ENCODE measurements around the gene AP1AR. TPM values are rescaled to one million over a fixed set of nuclear protein-coding genes. Genes with fewer than 3 reads are reported as not detected.
"Not testable (repeated sequence)": the region's sequence is repeated elsewhere in the genome, so short reads cannot be mapped to it uniquely, and the experiment has no call there.

Gene AP1AR
- total RNA-seq, 6 experiments from 2014 or later: 9.2 to 13.8 (median 11.1) TPM

DNA sequence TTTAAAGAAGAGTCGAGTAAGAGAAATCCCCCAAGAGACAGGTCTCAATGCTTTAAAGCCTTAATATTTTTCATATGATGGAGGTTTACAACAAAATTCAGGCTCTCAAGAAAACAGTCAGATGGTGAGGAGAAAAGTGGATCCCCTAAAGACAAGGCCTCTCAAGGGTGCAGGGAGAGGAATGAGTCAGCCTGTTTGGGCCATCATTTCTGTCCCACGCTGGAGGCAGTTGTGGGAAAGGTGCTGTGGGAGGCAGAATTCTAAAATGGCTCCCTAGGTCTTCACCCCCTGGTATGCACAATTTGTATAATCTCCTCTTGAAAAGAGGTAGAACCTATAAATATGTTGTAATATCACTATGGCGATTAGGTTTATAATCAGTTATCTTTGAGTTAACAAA is 58.8 kb downstream of the AP1AR start:
- no peak overlapping the region for H3K4me3 ChIP-seq
- DNase-seq: no peak
- TF ChIP-seq, protein P1, sequence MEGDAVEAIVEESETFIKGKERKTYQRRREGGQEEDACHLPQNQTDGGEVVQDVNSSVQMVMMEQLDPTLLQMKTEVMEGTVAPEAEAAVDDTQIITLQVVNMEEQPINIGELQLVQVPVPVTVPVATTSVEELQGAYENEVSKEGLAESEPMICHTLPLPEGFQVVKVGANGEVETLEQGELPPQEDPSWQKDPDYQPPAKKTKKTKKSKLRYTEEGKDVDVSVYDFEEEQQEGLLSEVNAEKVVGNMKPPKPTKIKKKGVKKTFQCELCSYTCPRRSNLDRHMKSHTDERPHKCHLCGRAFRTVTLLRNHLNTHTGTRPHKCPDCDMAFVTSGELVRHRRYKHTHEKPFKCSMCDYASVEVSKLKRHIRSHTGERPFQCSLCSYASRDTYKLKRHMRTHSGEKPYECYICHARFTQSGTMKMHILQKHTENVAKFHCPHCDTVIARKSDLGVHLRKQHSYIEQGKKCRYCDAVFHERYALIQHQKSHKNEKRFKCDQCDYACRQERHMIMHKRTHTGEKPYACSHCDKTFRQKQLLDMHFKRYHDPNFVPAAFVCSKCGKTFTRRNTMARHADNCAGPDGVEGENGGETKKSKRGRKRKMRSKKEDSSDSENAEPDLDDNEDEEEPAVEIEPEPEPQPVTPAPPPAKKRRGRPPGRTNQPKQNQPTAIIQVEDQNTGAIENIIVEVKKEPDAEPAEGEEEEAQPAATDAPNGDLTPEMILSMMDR (IDR thresholded peaks at IDR 0.05): no peak
- TF ChIP-seq POLR2A (IDR thresholded peaks at IDR 0.05): no peak
- H3K27ac ChIP-seq: no peak overlapping the region
- no peaks in the 10 kb centered on the region for H3K4me1 ChIP-seq
- no peaks in the 10 kb centered on the region for H3K27me3 ChIP-seq
- WGBS (ENCODE audit: insufficient coverage, low coverage, low lambda C conversion rate, missing lambda C conversion rate): 89% methylated on average over 3 of the region's 3 CpGs
- ATAC-seq: no peak
- no peaks in the 10 kb centered on the region for H3K9me3 ChIP-seq
- H3K36me3 ChIP-seq: no peaks in the 10 kb centered on the region
- intact Hi-C loops (cut with DNase I): no loop called here

DNA sequence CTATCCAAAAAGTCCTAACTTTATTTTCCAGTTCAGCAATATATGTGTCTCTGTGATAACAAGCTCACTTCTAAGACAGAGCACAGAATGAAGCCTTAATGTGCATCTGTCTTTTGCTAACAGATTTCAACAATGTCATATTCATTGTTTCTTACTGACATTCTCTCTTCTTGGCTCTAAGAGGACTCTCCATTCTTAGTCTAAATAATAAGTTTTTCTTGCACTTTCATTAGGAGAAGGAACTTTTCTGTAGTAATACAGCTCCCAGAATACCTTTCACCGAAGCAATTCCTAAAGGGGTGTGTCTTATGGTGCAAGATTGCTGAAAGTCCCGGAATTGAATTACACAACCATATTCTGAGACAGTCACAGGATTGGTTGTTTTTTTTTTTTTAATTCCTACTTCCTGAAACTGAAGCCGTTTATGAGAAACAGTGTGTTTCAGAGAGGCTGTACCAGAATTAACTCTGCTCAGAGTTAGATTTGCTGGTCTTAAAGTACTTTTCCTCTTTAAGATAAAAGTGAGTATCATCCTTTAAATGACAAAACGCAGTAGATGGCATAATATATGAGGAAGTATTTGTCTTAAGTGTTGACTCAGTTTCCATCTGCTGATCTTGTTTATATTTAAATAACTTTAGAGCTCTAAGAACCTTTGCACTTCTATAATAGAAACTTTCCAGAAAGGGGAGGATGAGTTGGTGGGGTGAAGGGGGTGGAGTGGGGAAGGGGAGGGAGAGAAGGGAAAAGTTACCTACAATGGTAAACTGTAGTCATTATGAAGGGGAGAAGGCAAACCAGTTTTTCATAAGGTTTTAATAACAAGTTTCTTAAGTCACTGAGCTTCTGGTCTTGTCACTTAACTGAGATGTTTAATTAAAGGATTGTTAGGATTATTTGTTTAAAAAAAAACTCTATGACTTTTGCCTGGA is 65.6 kb downstream of the AP1AR start, which contains the start of gene ALPK1:
TSS of gene ALPK1 (plus strand) at position 421 of the 932 bp plus-strand sequence.
- Histone ChIP-seq H3K9me3 (no peaks in the 10 kb centered on the region), H3K4me1 (peaks cover 0 to 10% (median 3%) of the 10 kb centered on the region in 4 donors), H3K27ac (peak within 1 kb of the TSS; percentile 46 to 68 (median 56)), H3K4me3 (peak within 1 kb of the TSS; percentile 31 to 51 (median 49)), H3K36me3 (no peaks in the 10 kb centered on the region), H3K27me3 (no peaks in the 10 kb centered on the region)
- TF ChIP-seq, protein P1 (IDR thresholded peaks at IDR 0.05): no peak
- peak; percentile 63 for TF ChIP-seq POLR2A (IDR thresholded peaks at IDR 0.05)
- no peak for DNase-seq
- WGBS (ENCODE audit: insufficient coverage, low coverage, low lambda C conversion rate, missing lambda C conversion rate): 0% methylated on average over 4 of the region's 4 CpGs
- intact Hi-C loops (cut with DNase I): no loop called here
- ATAC-seq: peak; percentile 94 to 99 (median 96)

DNA sequence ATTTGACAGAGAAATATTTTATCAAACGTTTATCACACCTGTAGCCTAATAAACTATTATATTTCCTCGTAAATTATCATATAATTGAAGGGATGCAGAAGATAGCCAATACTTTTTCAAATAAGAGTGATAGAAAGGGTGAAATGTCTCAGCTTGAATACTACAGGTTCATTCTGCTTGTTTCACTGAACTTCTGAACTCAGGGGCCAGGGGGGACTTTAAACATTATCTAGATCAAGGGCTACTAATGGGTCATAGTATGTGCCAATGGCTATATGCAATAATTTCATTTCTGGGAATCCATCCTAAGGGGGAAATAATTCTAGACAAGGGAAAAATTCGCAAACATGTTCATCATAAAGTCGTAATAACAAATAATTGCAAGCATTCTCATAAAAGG is 68.1 kb downstream of the AP1AR start:
- intact Hi-C loops (cut with DNase I): no loop called here
- no peaks in the 10 kb centered on the region for H3K36me3 ChIP-seq
- H3K27me3 ChIP-seq: no peaks in the 10 kb centered on the region
- peaks cover 0 to 10% (median 3%) of the 10 kb centered on the region in 4 donors for H3K4me1 ChIP-seq
- no peak overlapping the region for H3K4me3 ChIP-seq
- DNase-seq: no peak
- TF ChIP-seq POLR2A (IDR thresholded peaks at IDR 0.05): no peak
- TF ChIP-seq, protein P1 (IDR thresholded peaks at IDR 0.05): no peak
- no peak for ATAC-seq
- no peaks in the 10 kb centered on the region for H3K9me3 ChIP-seq
- H3K27ac ChIP-seq: no peak overlapping the region
- WGBS (ENCODE audit: insufficient coverage, low coverage, low lambda C conversion rate, missing lambda C conversion rate): 82% methylated on average over 4 of the region's 4 CpGs

DNA sequence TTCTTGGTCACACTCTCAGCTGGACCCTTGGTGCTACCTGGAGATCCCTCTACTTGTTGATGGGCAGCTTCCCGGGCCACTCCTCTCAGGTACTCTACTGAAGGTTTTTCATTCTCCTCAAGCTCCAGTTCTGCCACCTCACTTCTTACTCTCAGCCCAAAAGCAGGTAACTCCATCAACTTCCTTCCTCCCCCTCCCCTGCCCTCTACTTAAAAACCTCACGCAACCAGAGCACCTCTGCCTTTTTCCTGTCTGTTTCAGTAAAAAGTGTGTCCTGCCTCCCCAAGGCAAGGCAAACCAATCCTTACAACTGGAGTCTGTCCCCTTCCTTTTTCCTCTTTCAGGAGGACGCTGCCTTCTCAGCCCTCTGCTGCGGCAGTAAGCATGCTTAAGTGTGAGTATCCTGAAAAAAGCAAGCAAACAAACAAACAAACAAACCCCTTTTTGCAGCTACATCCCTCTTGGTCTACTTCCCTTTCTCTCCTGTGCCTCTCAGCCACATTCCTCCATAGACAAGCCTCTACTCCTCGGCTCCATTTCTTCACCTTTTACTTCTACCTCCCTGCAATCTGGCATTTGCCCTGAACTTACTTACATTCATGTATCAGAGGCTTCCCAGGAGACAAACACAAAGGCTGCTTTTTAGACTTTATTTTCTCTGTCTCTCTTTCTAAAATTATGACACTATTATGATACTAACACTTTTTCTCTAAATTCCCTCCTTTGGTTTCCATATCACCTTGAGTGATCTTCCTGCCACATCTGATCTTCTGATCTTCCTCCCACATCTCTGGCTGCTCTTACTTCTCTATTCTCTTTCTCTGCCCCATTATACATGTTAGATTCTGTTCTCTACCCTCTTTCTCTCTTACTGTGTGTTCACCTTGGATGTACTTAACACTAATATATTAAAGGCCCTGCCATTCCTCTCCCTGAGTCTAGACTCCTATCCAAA is 71.0 kb downstream of the AP1AR start:
- Histone ChIP-seq H3K4me3 (no peak overlapping the region), H3K27me3 (no peaks in the 10 kb centered on the region), H3K4me1 (peaks cover 0 to 10% (median 0%) of the 10 kb centered on the region in 4 donors), H3K36me3 (no peaks in the 10 kb centered on the region), H3K27ac (no peak overlapping the region), H3K9me3 (no peaks in the 10 kb centered on the region)
- no peak for ATAC-seq
- DNase-seq: no peak
- intact Hi-C loops (cut with DNase I): no loop called here
- WGBS (ENCODE audit: insufficient coverage, low coverage, low lambda C conversion rate, missing lambda C conversion rate): 70% methylated on average over 5 of the region's 5 CpGs
- TF ChIP-seq POLR2A (IDR thresholded peaks at IDR 0.05): no peak
- TF ChIP-seq, protein P1 (IDR thresholded peaks at IDR 0.05): no peak

DNA sequence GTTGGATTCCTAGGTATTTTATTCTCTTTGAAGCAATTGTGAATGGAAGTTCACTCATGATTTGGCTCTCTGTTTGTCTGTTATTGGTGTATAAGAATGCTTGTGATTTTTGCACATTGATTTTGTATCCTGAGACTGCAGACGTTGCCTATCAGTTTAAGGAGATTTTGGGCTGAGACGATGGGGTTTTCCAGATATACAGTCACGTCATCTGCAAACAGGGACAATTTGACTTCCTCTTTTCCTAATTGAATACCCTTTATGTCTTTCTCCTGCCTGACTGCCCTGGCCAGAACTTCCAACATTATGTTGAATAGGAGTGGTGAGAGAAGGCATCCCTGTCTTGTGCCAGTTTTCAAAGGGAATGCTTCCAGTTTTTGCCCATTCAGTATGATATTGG is 73.9 kb downstream of the AP1AR start:
- ATAC-seq; H3K27ac ChIP-seq; intact Hi-C loops (cut with DNase I); H3K36me3 ChIP-seq; H3K4me3 ChIP-seq; H3K9me3 ChIP-seq; H3K27me3 ChIP-seq; H3K4me1 ChIP-seq; DNase-seq: not testable (repeated sequence)
- WGBS (ENCODE audit: insufficient coverage, low coverage, low lambda C conversion rate, missing lambda C conversion rate): 47% methylated on average over 3 of the region's 3 CpGs

DNA sequence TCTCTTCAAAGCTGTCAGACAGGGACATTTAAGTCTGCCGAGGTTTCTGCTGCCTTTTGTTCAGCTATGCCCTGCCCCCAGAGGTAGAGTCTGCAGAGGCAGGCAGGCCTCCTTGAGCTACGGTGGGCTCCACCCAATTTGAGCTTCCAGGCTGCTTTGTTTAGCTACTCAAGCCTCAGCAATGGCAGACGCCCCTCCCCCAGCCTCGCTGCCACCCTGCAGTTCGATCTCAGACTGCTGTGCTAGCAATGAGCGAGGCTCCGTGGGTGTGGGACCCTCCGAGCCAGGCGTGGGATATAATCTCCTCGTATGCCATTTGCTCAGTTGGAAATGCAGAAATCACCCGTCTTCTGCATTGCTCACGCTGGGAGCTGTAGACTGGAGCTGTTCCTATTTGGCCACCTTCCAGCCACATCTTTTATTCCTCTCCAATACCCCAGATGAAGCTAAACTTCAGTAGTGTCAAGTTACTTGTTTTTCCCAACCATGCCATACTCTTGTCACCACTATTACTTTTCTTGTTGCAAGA is 77.7 kb downstream of the AP1AR start:
- H3K27ac ChIP-seq; H3K4me1 ChIP-seq; H3K4me3 ChIP-seq; H3K27me3 ChIP-seq; H3K36me3 ChIP-seq; DNase-seq; ATAC-seq; intact Hi-C loops (cut with DNase I); H3K9me3 ChIP-seq: not testable (repeated sequence)
- WGBS (ENCODE audit: insufficient coverage, low coverage, low lambda C conversion rate, missing lambda C conversion rate): 67% methylated on average over 3 of the region's 12 CpGs
